A549 (cell line): ENCODE measurements around the gene TMEM154.

Experiments used
- CEBPB ChIP-seq, 2 experiments: fragments of >200 bp in 1 of 2; sonication (Bioruptor Twin) in 1 of 2; formaldehyde crosslinking in 1 of 2; IDR thresholded peaks; 2 replicates each; pipeline ENCODE4 v1.6.1; 2012 to 2016
- CHD2 ChIP-seq: fragments of 150-350 bp; IDR thresholded peaks from 2 replicates; pipeline ENCODE4 v1.6.1; 2014; ENCODE audit warnings: low read length; ENCODE audit not compliant: partially characterized antibody
- EHMT2 ChIP-seq: fragments of 200-600 bp; sonication (generic); IDR thresholded peaks from 2 replicates; pipeline ENCODE4 v1.6.1; 2016; ENCODE audit warnings: antibody characterized with exemption, low read depth, mild to moderate bottlenecking, moderate library complexity
- MAFK ChIP-seq: fragments of 450-650 bp; IDR thresholded peaks from 2 replicates; pipeline ENCODE4 v1.6.1; 2014; ENCODE audit not compliant: partially characterized antibody
- POLR2A ChIP-seq: IDR thresholded peaks from 2 replicates; pipeline ENCODE4 v1.6.1; 2012; ENCODE audit warnings: mild to moderate bottlenecking, low read length
- REST ChIP-seq: fragments of 200-600 bp; sonication (generic); IDR thresholded peaks from 2 replicates; pipeline ENCODE4 v1.6.1; 2016; ENCODE audit warnings: antibody characterized with exemption, mild to moderate bottlenecking, moderate library complexity
- SMC3 ChIP-seq: fragments of >200 bp; sonication (Bioruptor Twin); formaldehyde crosslinking; IDR thresholded peaks from 3 replicates; pipeline ENCODE4 v1.6.1; 2018; ENCODE audit warnings: inconsistent platforms
- ZFP36 ChIP-seq: fragments of 450-650 bp; IDR thresholded peaks from 2 replicates; pipeline ENCODE4 v1.6.1; 2014; ENCODE audit warnings: borderline replicate concordance; ENCODE audit not compliant: partially characterized antibody
- TF ChIP-seq, protein P1 (sequence below): fragments of >200 bp; sonication (Bioruptor Twin); formaldehyde crosslinking; IDR thresholded peaks from 3 replicates; pipeline ENCODE4 v1.5.1; 2016

- TF ChIP-seq CEBPB (IDR thresholded peaks at IDR 0.05) (no peak), POLR2A (no peak), EHMT2 (no peak), MAFK (no peak), SMC3 (no peak), REST (no peak), CHD2 (no peak), ZFP36 (no peak)
- TF ChIP-seq, protein P1, sequence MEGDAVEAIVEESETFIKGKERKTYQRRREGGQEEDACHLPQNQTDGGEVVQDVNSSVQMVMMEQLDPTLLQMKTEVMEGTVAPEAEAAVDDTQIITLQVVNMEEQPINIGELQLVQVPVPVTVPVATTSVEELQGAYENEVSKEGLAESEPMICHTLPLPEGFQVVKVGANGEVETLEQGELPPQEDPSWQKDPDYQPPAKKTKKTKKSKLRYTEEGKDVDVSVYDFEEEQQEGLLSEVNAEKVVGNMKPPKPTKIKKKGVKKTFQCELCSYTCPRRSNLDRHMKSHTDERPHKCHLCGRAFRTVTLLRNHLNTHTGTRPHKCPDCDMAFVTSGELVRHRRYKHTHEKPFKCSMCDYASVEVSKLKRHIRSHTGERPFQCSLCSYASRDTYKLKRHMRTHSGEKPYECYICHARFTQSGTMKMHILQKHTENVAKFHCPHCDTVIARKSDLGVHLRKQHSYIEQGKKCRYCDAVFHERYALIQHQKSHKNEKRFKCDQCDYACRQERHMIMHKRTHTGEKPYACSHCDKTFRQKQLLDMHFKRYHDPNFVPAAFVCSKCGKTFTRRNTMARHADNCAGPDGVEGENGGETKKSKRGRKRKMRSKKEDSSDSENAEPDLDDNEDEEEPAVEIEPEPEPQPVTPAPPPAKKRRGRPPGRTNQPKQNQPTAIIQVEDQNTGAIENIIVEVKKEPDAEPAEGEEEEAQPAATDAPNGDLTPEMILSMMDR, result no peak
Observed at GRCh38 chr4:152620915-152621314, 58.9 kb downstream of the TMEM154 start.
